ENCODE data around the gene CALD1. TPM values are rescaled to one million over a fixed set of nuclear protein-coding genes. Genes with fewer than 3 reads are reported as not detected.

Gene CALD1
- polyA plus RNA-seq, 1 donor from 2014 or later, result 8.0 TPM

- Histone ChIP-seq H3K27me3 (ENCODE audit: insufficient read depth, low read depth, low read length) (no peaks in the 10 kb centered on the region), H3K4me2 (ENCODE audit: low read length) (no peak overlapping the region), H3K27ac (ENCODE audit: low read length) (no peak overlapping the region), H3K9ac (ENCODE audit: low read length) (no peak overlapping the region), H3K9me2 (ENCODE audit: insufficient read depth, low read length) (no peaks in the 10 kb centered on the region), H3F3A (ENCODE audit: insufficient read depth, low read length, poor library complexity, severe bottlenecking) (no peaks in the 10 kb centered on the region), H2AFZ (ENCODE audit: low read depth, low read length) (no peak overlapping the region), H3K9me3 (ENCODE audit: low read length) (no peaks in the 10 kb centered on the region), H3K4me3 (ENCODE audit: low read length) (no peak overlapping the region), H3K36me3 (ENCODE audit: insufficient read depth, low read length) (no peaks in the 10 kb centered on the region), H4K20me1 (ENCODE audit: insufficient read depth) (no peaks in the 10 kb centered on the region), H3K79me2 (replicated peaks; ENCODE audit: insufficient read depth, low read length) (no peaks in the 10 kb centered on the region)
- TF ChIP-seq CTCF (IDR thresholded peaks at IDR 0.05; ENCODE audit: poor library complexity, severe bottlenecking) (no peak), RAD21 (conservative IDR thresholded peaks at IDR 0.05) (no peak), REST (IDR thresholded peaks at IDR 0.05; ENCODE audit: borderline replicate concordance) (no peak), TAF1 (IDR thresholded peaks at IDR 0.05; ENCODE audit: low read depth) (no peak), MXI1 (conservative IDR thresholded peaks at IDR 0.05; ENCODE audit: poor library complexity, severe bottlenecking) (no peak), EZH2 (IDR thresholded peaks at IDR 0.05; ENCODE audit: borderline replicate concordance, insufficient read depth, low read length, poor library complexity, severe bottlenecking) (no peak), EP300 (conservative IDR thresholded peaks at IDR 0.05; ENCODE audit: poor library complexity, severe bottlenecking) (no peak)
These were observed 5.0 kb downstream of the CALD1 start for GRCh38 chr7:134784251-134785049.

- TF ChIP-seq MXI1 (conservative IDR thresholded peaks at IDR 0.05; ENCODE audit: poor library complexity, severe bottlenecking), result no peak
- no peak for TF ChIP-seq REST (IDR thresholded peaks at IDR 0.05; ENCODE audit: borderline replicate concordance)
- H3K79me2 ChIP-seq (replicated peaks; ENCODE audit: insufficient read depth, low read length), result no peaks in the 10 kb centered on the region
- H2AFZ ChIP-seq (ENCODE audit: low read depth, low read length), result no peak overlapping the region
- no peak overlapping the region for H3K27ac ChIP-seq (ENCODE audit: low read length)
- no peaks in the 10 kb centered on the region for H3K36me3 ChIP-seq (ENCODE audit: insufficient read depth, low read length)
- H3K4me3 ChIP-seq (ENCODE audit: low read length), result no peak overlapping the region
- H4K20me1 ChIP-seq (ENCODE audit: insufficient read depth), result no peaks in the 10 kb centered on the region
- H3K4me2 ChIP-seq (ENCODE audit: low read length), result no peak overlapping the region
- no peaks in the 10 kb centered on the region for H3K27me3 ChIP-seq (ENCODE audit: insufficient read depth, low read depth, low read length)
- H3K9ac ChIP-seq (ENCODE audit: low read length), result no peak overlapping the region
- H3F3A ChIP-seq (ENCODE audit: insufficient read depth, low read length, poor library complexity, severe bottlenecking), result no peaks in the 10 kb centered on the region
- H3K9me2 ChIP-seq (ENCODE audit: insufficient read depth, low read length), result no peaks in the 10 kb centered on the region
- no peaks in the 10 kb centered on the region for H3K9me3 ChIP-seq (ENCODE audit: low read length)
These were observed 6.4 kb downstream of the CALD1 start for GRCh38 chr7:134785842-134786241.
